ENCODE data around the gene SEMA4D. TPM values are rescaled to one million over a fixed set of nuclear protein-coding genes. Genes with fewer than 3 reads are reported as not detected.

The SEMA4D gene
- total and polyA plus RNA-seq, 2 of the 13 experiments (the other 11 are each of a cell fraction or from before 2014, with no cell fraction given): 0.13 to 0.16 TPM

- H3K4me1 ChIP-seq (ENCODE audit: insufficient read depth, low read length): peaks cover 43% of the 10 kb centered on the region
- CTCF ChIA-PET (ENCODE audit: low intra/inter-chr PET ratio, low total read pairs): no interaction called here
- DNase-seq (ENCODE audit: low spot score) (no peak), ATAC-seq (no peak), FAIRE-seq (no peak)
- H4K20me1 ChIP-seq (ENCODE audit: insufficient read depth, low read length): no peaks in the 10 kb centered on the region
- no TSS peak for BruUV-seq (replicated peaks)
- H3K9ac ChIP-seq (ENCODE audit: insufficient read depth, low read depth, low read length): no peak overlapping the region
- no peaks in the 10 kb centered on the region for H3K27me3 ChIP-seq (ENCODE audit: control insufficient read depth in 1 of 2, insufficient read depth in 2 of 2, low read length in 2 of 2)
- intact Hi-C loops (cut with micrococcal nuclease; ENCODE audit: unreplicated experiment) (no loop called here), in situ Hi-C loops (cut with HindIII; ENCODE audit: extremely low pct_ligation_motif_present, low pct_unique_long_range_greater_than_20kb) (no loop called here)
- peaks cover 1 to 18% of the 10 kb centered on the region in 2 experiments; a peak in 4 of 5 replicates for H3K36me3 ChIP-seq (replicated peaks in 1 of 2; ENCODE audit: control insufficient read depth in 1 of 2, insufficient read depth in 2 of 2, low read length in 2 of 2)
- no peak overlapping the region for H2AFZ ChIP-seq (ENCODE audit: low read length)
- no peak overlapping the region for H3K27ac ChIP-seq (ENCODE audit: extremely low read length, insufficient read depth, low read length)
- no peak for TF ChIP-seq AHR (CRISPR knock-in tag; IDR thresholded peaks at IDR 0.05)
- TF ChIP-seq CEBPB (IDR thresholded peaks at IDR 0.05; ENCODE audit: borderline replicate concordance, low read depth, low read length): peak; percentile 88
- 0 out of 2 replicates have a peak, but pooled peaks have one; percentile 41 for TF ChIP-seq TFE3 (CRISPR knock-in tag; IDR thresholded peaks at IDR 0.05)
- TF ChIP-seq CEBPG (CRISPR knock-in tag; IDR thresholded peaks at IDR 0.05): peak; percentile 52
- TF ChIP-seq SNAPC5 (CRISPR knock-in tag; IDR thresholded peaks at IDR 0.05; ENCODE audit: borderline replicate concordance): no peak
- no peak for TF ChIP-seq HNF1A (IDR thresholded peaks at IDR 0.05; ENCODE audit: low read depth)
- 0 out of 2 replicates have a peak, but pooled peaks have one; percentile 22 for TF ChIP-seq HNF1A (CRISPR knock-in tag; IDR thresholded peaks at IDR 0.05; ENCODE audit: borderline replicate concordance)
- TF ChIP-seq ZNF83 (CRISPR knock-in tag; IDR thresholded peaks at IDR 0.05; ENCODE audit: borderline replicate concordance): no peak
- no peak for TF ChIP-seq ZMAT5 (CRISPR knock-in tag; IDR thresholded peaks at IDR 0.05; ENCODE audit: borderline replicate concordance, low read depth)
- 0 out of 2 replicates have a peak, but pooled peaks have one; percentile 19 for TF ChIP-seq ZNF687 (CRISPR knock-in tag; IDR thresholded peaks at IDR 0.05)
- TF ChIP-seq HNF4A (CRISPR knock-in tag; IDR thresholded peaks at IDR 0.05): peak; percentile 50; the same call in 1 of the 2 replicates
- no peaks in the 10 kb centered on the region for H3K9me3 ChIP-seq (ENCODE audit: low read length)
- peaks cover 51% of the 10 kb centered on the region for H3K79me2 ChIP-seq (ENCODE audit: insufficient read depth, low read length)
- POLR2A ChIA-PET: interaction anchor here (1.2 kb wide), 1 partner anchor 34 kb away, joined by 3 read pairs; no protein-coding TSS in a partner anchor
- H3K4me3 ChIP-seq (replicated peaks in 1 of 3; ENCODE audit: insufficient read depth in 1 of 3, low read depth in 2 of 3, low read length in 3 of 3): no peak overlapping the region
- H3K4me2 ChIP-seq (ENCODE audit: low read depth, low read length): peak overlapping the region; percentile 25; the same call in 1 of the 2 replicates
- WGBS (ENCODE audit: low lambda C conversion rate): 58% methylated on average over 4 of the region's 4 CpGs
These were observed 174.5 kb downstream of the SEMA4D start for GRCh38 chr9:89323390-89323789.
